HG03045 (cell line): ENCODE measurements around the gene EYA2.
A peak's percentile ranks its signal among the peaks of the same experiment; 100 is the strongest.

Experiments used
- ATAC-seq: cut with Tn5 transposase; IDR thresholded peaks from one replicate; pipeline ENCODE4 v1.9.1; 2021; ENCODE audit warnings: mild to moderate bottlenecking, moderate library complexity; ENCODE audit not compliant: unreplicated experiment

The EYA2 gene

GRCh38 chr20:46977204-46977603, 82.6 kb downstream of the EYA2 start:
- ATAC-seq: no peak

GRCh38 chr20:46977909-46978588, 83.4 kb downstream of the EYA2 start:
- ATAC-seq: no peak

- no peak for ATAC-seq
Measured at GRCh38 chr20:46978951-46979491, 84.4 kb downstream of the EYA2 start.

- ATAC-seq: no peak
Measured at GRCh38 chr20:46979603-46980241, 85.1 kb downstream of the EYA2 start.

GRCh38 chr20:46981184-46981583, 86.5 kb downstream of the EYA2 start:
- no peak for ATAC-seq

GRCh38 chr20:46983466-46983865, 88.8 kb downstream of the EYA2 start:
- no peak for ATAC-seq

- ATAC-seq: no peak
Measured at GRCh38 chr20:46984405-46984804, 89.8 kb downstream of the EYA2 start.

- ATAC-seq: no peak
Measured at GRCh38 chr20:46985250-46985649, 90.6 kb downstream of the EYA2 start.

GRCh38 chr20:46985671-46986070, 91.0 kb downstream of the EYA2 start:
- no peak for ATAC-seq

GRCh38 chr20:46987001-46987400, 92.4 kb downstream of the EYA2 start:
- no peak for ATAC-seq

GRCh38 chr20:46990017-46990595, 95.5 kb downstream of the EYA2 start:
- no peak for ATAC-seq

GRCh38 chr20:46990596-46991104, 96.0 kb downstream of the EYA2 start:
- no peak for ATAC-seq

GRCh38 chr20:46991168-46991567, 96.5 kb downstream of the EYA2 start:
- no peak for ATAC-seq

- no peak for ATAC-seq
Measured at GRCh38 chr20:46991880-46992639, 97.4 kb downstream of the EYA2 start.

GRCh38 chr20:46992640-46993035, 98.0 kb downstream of the EYA2 start:
- ATAC-seq: no peak

GRCh38 chr20:46993465-46994095, 98.9 kb downstream of the EYA2 start:
- no peak for ATAC-seq

GRCh38 chr20:46994341-46994740, 99.7 kb downstream of the EYA2 start:
- peak; percentile 83 for ATAC-seq

GRCh38 chr20:46995561-46996142, 101.0 kb downstream of the EYA2 start:
- ATAC-seq: no peak

GRCh38 chr20:46997187-46997586, 102.5 kb downstream of the EYA2 start:
- ATAC-seq: no peak

GRCh38 chr20:46998477-46999240, 104.0 kb downstream of the EYA2 start:
- ATAC-seq: no peak
